K562 (cell line): ENCODE measurements around the gene TMEM270. TPM values are rescaled to one million over a fixed set of nuclear protein-coding genes. Genes with fewer than 3 reads are reported as not detected.

Experiments
- BRD9 ChIP-seq: fragments of 450-650 bp; IDR thresholded peaks from 2 replicates; pipeline ENCODE4 v1.6.1; 2018; ENCODE audit warnings: low read depth; ENCODE audit not compliant: partially characterized antibody
- BRF1 ChIP-seq: IDR thresholded peaks from 3 replicates; pipeline ENCODE4 v1.6.1; 2011; ENCODE audit warnings: borderline replicate concordance, mild to moderate bottlenecking; ENCODE audit not compliant: insufficient read length; ENCODE audit errors: extremely low read depth
- CC2D1A ChIP-seq: fragments of 450-650 bp; IDR thresholded peaks from 2 replicates; pipeline ENCODE4 v1.6.1; 2017; ENCODE audit warnings: mild to moderate bottlenecking
- DEAF1 ChIP-seq: fragments of 450-650 bp; formaldehyde crosslinking; IDR thresholded peaks from 2 replicates; pipeline ENCODE4 v1.4.0; 2020; ENCODE audit warnings: mild to moderate bottlenecking, moderate library complexity
- GABPA ChIP-seq: fragments of 200-800 bp; sonication (Bioruptor generic); conservative IDR thresholded peaks from 2 replicates; pipeline ENCODE4 v1.6.1; 2016; ENCODE audit warnings: low read depth, missing genetic modification characterization, missing compliant biosample characterization
- HNRNPH1 ChIP-seq: fragments of 200-400 bp; formaldehyde crosslinking; optimal IDR thresholded peaks from 2 replicates; pipeline ENCODE3; 2017; ENCODE audit warnings: low read depth, mild to moderate bottlenecking, low read length, moderate library complexity
- IRF1 ChIP-seq: sonication (generic); formaldehyde crosslinking; IDR thresholded peaks from 2 replicates; pipeline ENCODE4 v1.8.0; 2022; ENCODE audit warnings: missing genetic modification reagents, mild to moderate bottlenecking, borderline replicate concordance
- KHSRP ChIP-seq: fragments of 450-650 bp; IDR thresholded peaks from 2 replicates; pipeline ENCODE4 v1.6.1; 2017
- MCM3 ChIP-seq: fragments of 450-650 bp; IDR thresholded peaks from 2 replicates; pipeline ENCODE4 v1.6.1; 2016
- NRF1 ChIP-seq, 2 experiments: fragments of 450-650 bp; IDR thresholded peaks in 1 of 2; conservative IDR thresholded peaks in 1 of 2; 2 replicates each; pipeline ENCODE4 v1.6.1; 2014; ENCODE audit warnings: mild to moderate bottlenecking in 2 of 2
- PCBP2 ChIP-seq: fragments of 200-400 bp; formaldehyde crosslinking; IDR thresholded peaks from 2 replicates; pipeline ENCODE4 v1.6.1; 2018; ENCODE audit warnings: low read length, low read depth, mild to moderate bottlenecking, moderate library complexity; ENCODE audit not compliant: poor library complexity, severe bottlenecking
- POLR2H ChIP-seq: IDR thresholded peaks from 2 replicates; pipeline ENCODE4 v1.6.1; 2016; ENCODE audit warnings: missing genetic modification characterization, low read depth, mild to moderate bottlenecking, control low read depth, missing compliant biosample characterization, moderate library complexity
- RBM22 ChIP-seq: fragments of 200-400 bp; formaldehyde crosslinking; IDR thresholded peaks from 2 replicates; pipeline ENCODE4 v1.6.1; 2018; ENCODE audit warnings: low read length, low read depth; ENCODE audit not compliant: poor library complexity, severe bottlenecking
- RBM25 ChIP-seq: fragments of 200-400 bp; formaldehyde crosslinking; IDR thresholded peaks from 2 replicates; pipeline ENCODE4 v1.6.1; 2018; ENCODE audit warnings: low read length, low read depth, moderate library complexity; ENCODE audit not compliant: severe bottlenecking
- RFX7 ChIP-seq: fragments of 250-450 bp; sonication (Bioruptor Pico); IDR thresholded peaks from 2 replicates; pipeline ENCODE4 v1.5.1; 2021; ENCODE audit warnings: mild to moderate bottlenecking
- SIN3A ChIP-seq, 2 experiments: fragments of 150-350 bp in 1 of 2; IDR thresholded peaks; 2 replicates each; pipeline ENCODE4 v1.6.1; 2011 to 2016; ENCODE audit warnings: borderline replicate concordance in 2 of 2, low read depth in 2 of 2, low read length in 2 of 2, mild to moderate bottlenecking in 2 of 2, moderate library complexity in 2 of 2; ENCODE audit not compliant: control insufficient read depth in 1 of 2
- TBL1XR1 ChIP-seq, 2 experiments: IDR thresholded peaks; 2 replicates each; pipeline ENCODE4 v1.6.1; 2012; ENCODE audit warnings: improper control_type of control experiment in 2 of 2, low read length in 2 of 2, mild to moderate bottlenecking in 1 of 2
- ZC3H11A ChIP-seq: IDR thresholded peaks from 2 replicates; pipeline ENCODE4 v1.6.1; 2012; ENCODE audit warnings: low read depth, low read length, improper control_type of control experiment
- ZFP1 ChIP-seq: fragments of 450-650 bp; formaldehyde crosslinking; IDR thresholded peaks from 2 replicates; pipeline ENCODE4 v1.4.0; 2020; ENCODE audit warnings: mild to moderate bottlenecking, mixed read lengths
- ZNF384 ChIP-seq: IDR thresholded peaks from 2 replicates; pipeline ENCODE4 v1.6.1; 2012; ENCODE audit warnings: low read depth, low read length, improper control_type of control experiment
- ZNF75A ChIP-seq: fragments of 450-650 bp; formaldehyde crosslinking; IDR thresholded peaks from 2 replicates; pipeline ENCODE4 v1.4.0; 2020; ENCODE audit warnings: mild to moderate bottlenecking
- polyA plus RNA-seq, 8 experiments: library from polyadenylated mRNA; depleted of rRNA in 4 of 8; stranded (reverse) in 5 of 8; unstranded in 3 of 8; fragments of >200 nt; fragmentation: Nextera tagmentation in 2 of 8; fragmentation: Illumina TruSeq in 1 of 8; extraction: Ambion mirVana in 2 of 8; extraction: Trizol in 1 of 8; gene quantifications; 2 replicates each; pipeline versions ENCODE4 v1.2.1 to v1.2.3, GENCODE V29; 2011 to 2014; ENCODE audit warnings: inconsistent platforms in 1 of 8, missing spikeins in 1 of 8
- total RNA-seq, 7 experiments: library from RNA; depleted of rRNA in 6 of 7; stranded (reverse); fragments of >200 nt in 6 of 7; fragmentation: Illumina TruSeq in 2 of 7; extraction: Trizol in 2 of 7; gene quantifications; 2 replicates each; pipeline versions ENCODE4 v1.2.1 to v1.2.3, GENCODE V29; 2011 to 2021; ENCODE audit warnings: low replicate concordance in 1 of 7
- TF ChIP-seq, protein P1 (sequence below), 2 experiments: fragments of 450-650 bp in 1 of 2; IDR thresholded peaks; 2 replicates each; pipeline ENCODE4 v1.6.1; 2011 to 2017; ENCODE audit warnings: low read depth in 2 of 2, antibody characterized with exemption in 1 of 2, borderline replicate concordance in 1 of 2, low read length in 1 of 2, mild to moderate bottlenecking in 1 of 2, mixed read lengths in 1 of 2; ENCODE audit not compliant: control insufficient read depth in 1 of 2
- TF ChIP-seq, protein P2 (sequence below): fragments of 250-450 bp; sonication (Bioruptor Pico); IDR thresholded peaks from 2 replicates; pipeline ENCODE4 v1.8.0; 2022; ENCODE audit warnings: moderate library complexity, mild to moderate bottlenecking, inconsistent platforms

TMEM270 gene
- total and polyA plus RNA-seq, 9 of the 15 experiments (the other 6 are each of a cell fraction or from before 2014, with no cell fraction given) = not detected

- no peak for TF ChIP-seq RBM22
- no peak for TF ChIP-seq PCBP2
- no peak for TF ChIP-seq CC2D1A
- TF ChIP-seq GABPA = no peak
- no peak for TF ChIP-seq RBM25
- TF ChIP-seq ZFP1 (CRISPR knock-in tag) = no peak
- no peak for TF ChIP-seq ZNF75A (CRISPR knock-in tag)
- TF ChIP-seq MCM3 = no peak
- 0 out of 4 replicates have a peak, but pooled peaks of 1 of the 2 experiments have one; percentile 15 for TF ChIP-seq NRF1 (conservative IDR thresholded peaks at IDR 0.05 in 1 of 2, IDR thresholded peaks at IDR 0.05 in 1 of 2)
- TF ChIP-seq POLR2H (tag) = no peak
- no peak for TF ChIP-seq KHSRP
- TF ChIP-seq, protein P1, sequence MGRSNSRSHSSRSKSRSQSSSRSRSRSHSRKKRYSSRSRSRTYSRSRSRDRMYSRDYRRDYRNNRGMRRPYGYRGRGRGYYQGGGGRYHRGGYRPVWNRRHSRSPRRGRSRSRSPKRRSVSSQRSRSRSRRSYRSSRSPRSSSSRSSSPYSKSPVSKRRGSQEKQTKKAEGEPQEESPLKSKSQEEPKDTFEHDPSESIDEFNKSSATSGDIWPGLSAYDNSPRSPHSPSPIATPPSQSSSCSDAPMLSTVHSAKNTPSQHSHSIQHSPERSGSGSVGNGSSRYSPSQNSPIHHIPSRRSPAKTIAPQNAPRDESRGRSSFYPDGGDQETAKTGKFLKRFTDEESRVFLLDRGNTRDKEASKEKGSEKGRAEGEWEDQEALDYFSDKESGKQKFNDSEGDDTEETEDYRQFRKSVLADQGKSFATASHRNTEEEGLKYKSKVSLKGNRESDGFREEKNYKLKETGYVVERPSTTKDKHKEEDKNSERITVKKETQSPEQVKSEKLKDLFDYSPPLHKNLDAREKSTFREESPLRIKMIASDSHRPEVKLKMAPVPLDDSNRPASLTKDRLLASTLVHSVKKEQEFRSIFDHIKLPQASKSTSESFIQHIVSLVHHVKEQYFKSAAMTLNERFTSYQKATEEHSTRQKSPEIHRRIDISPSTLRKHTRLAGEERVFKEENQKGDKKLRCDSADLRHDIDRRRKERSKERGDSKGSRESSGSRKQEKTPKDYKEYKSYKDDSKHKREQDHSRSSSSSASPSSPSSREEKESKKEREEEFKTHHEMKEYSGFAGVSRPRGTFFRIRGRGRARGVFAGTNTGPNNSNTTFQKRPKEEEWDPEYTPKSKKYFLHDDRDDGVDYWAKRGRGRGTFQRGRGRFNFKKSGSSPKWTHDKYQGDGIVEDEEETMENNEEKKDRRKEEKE (IDR thresholded peaks at IDR 0.05; ENCODE audit: borderline replicate concordance in 1 of 2, control insufficient read depth in 1 of 2, low read depth in 2 of 2, low read length in 1 of 2) = no peak
- TF ChIP-seq ZNF384 = peak; percentile 55
- 0 out of 4 replicates have a peak, but pooled peaks of 1 of the 2 experiments have one; percentile 35 for TF ChIP-seq TBL1XR1 (IDR thresholded peaks at IDR 0.05; ENCODE audit: low read length in 2 of 2)
- no peak for TF ChIP-seq DEAF1 (CRISPR knock-in tag)
- TF ChIP-seq SIN3A (IDR thresholded peaks at IDR 0.05; ENCODE audit: borderline replicate concordance in 2 of 2, control insufficient read depth in 1 of 2, low read depth in 2 of 2, low read length in 2 of 2) = no peak
- no peak for TF ChIP-seq IRF1 (CRISPR knock-in tag)
- TF ChIP-seq HNRNPH1 = no peak
- TF ChIP-seq, protein P2, sequence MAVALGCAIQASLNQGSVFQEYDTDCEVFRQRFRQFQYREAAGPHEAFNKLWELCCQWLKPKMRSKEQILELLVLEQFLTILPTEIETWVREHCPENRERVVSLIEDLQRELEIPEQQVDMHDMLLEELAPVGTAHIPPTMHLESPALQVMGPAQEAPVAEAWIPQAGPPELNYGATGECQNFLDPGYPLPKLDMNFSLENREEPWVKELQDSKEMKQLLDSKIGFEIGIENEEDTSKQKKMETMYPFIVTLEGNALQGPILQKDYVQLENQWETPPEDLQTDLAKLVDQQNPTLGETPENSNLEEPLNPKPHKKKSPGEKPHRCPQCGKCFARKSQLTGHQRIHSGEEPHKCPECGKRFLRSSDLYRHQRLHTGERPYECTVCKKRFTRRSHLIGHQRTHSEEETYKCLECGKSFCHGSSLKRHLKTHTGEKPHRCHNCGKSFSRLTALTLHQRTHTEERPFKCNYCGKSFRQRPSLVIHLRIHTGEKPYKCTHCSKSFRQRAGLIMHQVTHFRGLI (CRISPR knock-in tag) = no peak
- TF ChIP-seq BRF1 = no peak
- TF ChIP-seq BRD9 = no peak
- TF ChIP-seq RFX7 (CRISPR knock-in tag) = no peak
- TF ChIP-seq ZC3H11A = no peak
Observed at GRCh38 chr7:73888959-73889358, 28.0 kb downstream of the TMEM270 start (continued).
